ENCODE measurements around the gene PRKG1. TPM values are rescaled to one million over a fixed set of nuclear protein-coding genes. Genes with fewer than 3 reads are reported as not detected.

Gene PRKG1
- total RNA-seq, 1 donor from 2014 or later, result 22.8 TPM

GRCh38 chr10:51168086-51168815 lies 94.0 kb downstream of the PRKG1 start:
- no peaks in the 10 kb centered on the region for H3K27me3 Mint-ChIP-seq (ENCODE audit: low read depth)

GRCh38 chr10:51169111-51169510 lies 94.8 kb downstream of the PRKG1 start:
- no peaks in the 10 kb centered on the region for H3K9me3 Mint-ChIP-seq (ENCODE audit: low read depth)
- H3K4me3 Mint-ChIP-seq (ENCODE audit: unreplicated experiment), result no peak overlapping the region
- no peaks in the 10 kb centered on the region for H3K27me3 Mint-ChIP-seq (ENCODE audit: low read depth)
- no peak for DNase-seq (ENCODE audit: low spot score)
- H3K36me3 Mint-ChIP-seq (ENCODE audit: low read depth), result no peaks in the 10 kb centered on the region
- H3K27ac Mint-ChIP-seq (ENCODE audit: unreplicated experiment), result no peak overlapping the region
- TF ChIP-seq CTCF (IDR thresholded peaks at IDR 0.05), result no peak
- peaks cover 25% of the 10 kb centered on the region for H3K4me1 Mint-ChIP-seq (ENCODE audit: low read depth)

More at GRCh38 chr10:51168086-51168815, 94.0 kb downstream of the PRKG1 start:
- Mint-ChIP-seq H3K36me3 (ENCODE audit: low read depth) (no peaks in the 10 kb centered on the region), H3K4me1 (ENCODE audit: low read depth) (peaks cover 25% of the 10 kb centered on the region), H3K9me3 (ENCODE audit: low read depth) (no peaks in the 10 kb centered on the region), H3K27ac (ENCODE audit: unreplicated experiment) (no peak overlapping the region), H3K4me3 (ENCODE audit: unreplicated experiment) (no peak overlapping the region)
- no peak for TF ChIP-seq CTCF (IDR thresholded peaks at IDR 0.05)
- DNase-seq (ENCODE audit: low spot score), result no peak

- Mint-ChIP-seq H3K4me1 (ENCODE audit: low read depth) (peaks cover 25% of the 10 kb centered on the region), H3K27me3 (ENCODE audit: low read depth) (no peaks in the 10 kb centered on the region), H3K4me3 (ENCODE audit: unreplicated experiment) (no peak overlapping the region), H3K27ac (ENCODE audit: unreplicated experiment) (no peak overlapping the region), H3K36me3 (ENCODE audit: low read depth) (no peaks in the 10 kb centered on the region), H3K9me3 (ENCODE audit: low read depth) (peaks cover 4% of the 10 kb centered on the region)
- TF ChIP-seq CTCF (IDR thresholded peaks at IDR 0.05), result no peak
- no peak for DNase-seq (ENCODE audit: low spot score)
Measured at GRCh38 chr10:51170518-51171245, 96.4 kb downstream of the PRKG1 start.

- Mint-ChIP-seq H3K4me1 (ENCODE audit: low read depth) (peaks cover 32% of the 10 kb centered on the region), H3K36me3 (ENCODE audit: low read depth) (no peaks in the 10 kb centered on the region), H3K9me3 (ENCODE audit: low read depth) (peaks cover 4% of the 10 kb centered on the region), H3K27me3 (ENCODE audit: low read depth) (no peaks in the 10 kb centered on the region), H3K27ac (ENCODE audit: unreplicated experiment) (no peak overlapping the region), H3K4me3 (ENCODE audit: unreplicated experiment) (no peak overlapping the region)
- no peak for TF ChIP-seq CTCF (IDR thresholded peaks at IDR 0.05)
- DNase-seq (ENCODE audit: low spot score), result no peak
Measured at GRCh38 chr10:51171946-51172345, 97.7 kb downstream of the PRKG1 start.

GRCh38 chr10:51176976-51177695 lies 102.8 kb downstream of the PRKG1 start:
- peaks cover 4% of the 10 kb centered on the region for H3K9me3 Mint-ChIP-seq (ENCODE audit: low read depth)
- DNase-seq (ENCODE audit: low spot score), result no peak
- H3K4me3 Mint-ChIP-seq (ENCODE audit: unreplicated experiment), result no peak overlapping the region
- H3K36me3 Mint-ChIP-seq (ENCODE audit: low read depth), result no peaks in the 10 kb centered on the region
- H3K4me1 Mint-ChIP-seq (ENCODE audit: low read depth), result peaks cover 16% of the 10 kb centered on the region
- H3K27ac Mint-ChIP-seq (ENCODE audit: unreplicated experiment), result peak overlapping the region; percentile 65
- no peaks in the 10 kb centered on the region for H3K27me3 Mint-ChIP-seq (ENCODE audit: low read depth)
- no peak for TF ChIP-seq CTCF (IDR thresholded peaks at IDR 0.05)

Data from chondrocyte (in vitro differentiated cells).